ENCODE results near the gene GREB1. TPM values are rescaled to one million over a fixed set of nuclear protein-coding genes. Genes with fewer than 3 reads are reported as not detected.

GREB1 gene
- polyA plus RNA-seq, 1 experiment: 0.12 TPM

- Histone ChIP-seq H3K27ac (ENCODE audit: low read depth, low read length) (no peak overlapping the region), H3K4me3 (ENCODE audit: low read depth, low read length) (no peak overlapping the region), H3K27me3 (ENCODE audit: control insufficient read depth, insufficient read depth, low read length) (peaks cover 15% of the 10 kb centered on the region), H3K9me3 (ENCODE audit: control insufficient read depth, insufficient read depth, low read length) (peaks cover 4% of the 10 kb centered on the region; the same call in 1 of the 2 replicates)
- ChIA-PET CTCF (interaction anchor here (1.3 to 1.4 kb wide), 2 partner anchors 34 to 36 kb away, joined by 3 read pairs; no protein-coding TSS in a partner anchor), POLR2A (no interaction called here)
- TF ChIP-seq, protein P1, sequence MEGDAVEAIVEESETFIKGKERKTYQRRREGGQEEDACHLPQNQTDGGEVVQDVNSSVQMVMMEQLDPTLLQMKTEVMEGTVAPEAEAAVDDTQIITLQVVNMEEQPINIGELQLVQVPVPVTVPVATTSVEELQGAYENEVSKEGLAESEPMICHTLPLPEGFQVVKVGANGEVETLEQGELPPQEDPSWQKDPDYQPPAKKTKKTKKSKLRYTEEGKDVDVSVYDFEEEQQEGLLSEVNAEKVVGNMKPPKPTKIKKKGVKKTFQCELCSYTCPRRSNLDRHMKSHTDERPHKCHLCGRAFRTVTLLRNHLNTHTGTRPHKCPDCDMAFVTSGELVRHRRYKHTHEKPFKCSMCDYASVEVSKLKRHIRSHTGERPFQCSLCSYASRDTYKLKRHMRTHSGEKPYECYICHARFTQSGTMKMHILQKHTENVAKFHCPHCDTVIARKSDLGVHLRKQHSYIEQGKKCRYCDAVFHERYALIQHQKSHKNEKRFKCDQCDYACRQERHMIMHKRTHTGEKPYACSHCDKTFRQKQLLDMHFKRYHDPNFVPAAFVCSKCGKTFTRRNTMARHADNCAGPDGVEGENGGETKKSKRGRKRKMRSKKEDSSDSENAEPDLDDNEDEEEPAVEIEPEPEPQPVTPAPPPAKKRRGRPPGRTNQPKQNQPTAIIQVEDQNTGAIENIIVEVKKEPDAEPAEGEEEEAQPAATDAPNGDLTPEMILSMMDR (IDR thresholded peaks at IDR 0.05; ENCODE audit: low read depth, low read length): no peak
- no peak for DNase-seq (ENCODE audit: low read depth, low spot score)
Observed at GRCh38 chr2:11547912-11548497, 14.2 kb downstream of the GREB1 start.

DNA sequence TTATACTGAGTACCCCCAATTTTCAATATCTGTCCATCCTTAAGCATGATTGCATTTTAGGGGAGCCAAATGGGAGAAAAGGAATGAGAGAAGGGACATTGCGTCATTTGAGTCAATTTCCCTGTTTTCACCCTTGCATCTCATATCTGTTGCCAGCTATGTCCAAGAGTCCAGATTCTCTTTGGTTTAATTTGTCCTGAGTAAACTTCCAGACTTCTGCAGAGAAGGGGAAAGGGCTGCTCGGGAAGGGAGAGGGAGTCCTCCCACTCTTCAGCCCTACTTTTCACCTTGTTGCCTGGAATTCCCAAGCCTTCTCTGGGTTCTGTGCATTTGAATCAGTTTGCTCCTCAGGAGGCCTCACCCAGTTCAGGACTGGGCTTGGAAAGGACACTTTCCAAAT lies 16.5 kb downstream of the GREB1 start:
- Histone ChIP-seq H3K4me3 (ENCODE audit: low read depth, low read length) (no peak overlapping the region), H3K9me3 (ENCODE audit: control insufficient read depth, insufficient read depth, low read length) (peaks cover 4% of the 10 kb centered on the region; the same call in 1 of the 2 replicates), H3K27me3 (ENCODE audit: control insufficient read depth, insufficient read depth, low read length) (peaks cover 19% of the 10 kb centered on the region), H3K27ac (ENCODE audit: low read depth, low read length) (no peak overlapping the region)
- no peak for DNase-seq (ENCODE audit: low read depth, low spot score)
- ChIA-PET CTCF (no interaction called here), POLR2A (no interaction called here)
- TF ChIP-seq, protein P1 (IDR thresholded peaks at IDR 0.05; ENCODE audit: low read depth, low read length): no peak

DNA sequence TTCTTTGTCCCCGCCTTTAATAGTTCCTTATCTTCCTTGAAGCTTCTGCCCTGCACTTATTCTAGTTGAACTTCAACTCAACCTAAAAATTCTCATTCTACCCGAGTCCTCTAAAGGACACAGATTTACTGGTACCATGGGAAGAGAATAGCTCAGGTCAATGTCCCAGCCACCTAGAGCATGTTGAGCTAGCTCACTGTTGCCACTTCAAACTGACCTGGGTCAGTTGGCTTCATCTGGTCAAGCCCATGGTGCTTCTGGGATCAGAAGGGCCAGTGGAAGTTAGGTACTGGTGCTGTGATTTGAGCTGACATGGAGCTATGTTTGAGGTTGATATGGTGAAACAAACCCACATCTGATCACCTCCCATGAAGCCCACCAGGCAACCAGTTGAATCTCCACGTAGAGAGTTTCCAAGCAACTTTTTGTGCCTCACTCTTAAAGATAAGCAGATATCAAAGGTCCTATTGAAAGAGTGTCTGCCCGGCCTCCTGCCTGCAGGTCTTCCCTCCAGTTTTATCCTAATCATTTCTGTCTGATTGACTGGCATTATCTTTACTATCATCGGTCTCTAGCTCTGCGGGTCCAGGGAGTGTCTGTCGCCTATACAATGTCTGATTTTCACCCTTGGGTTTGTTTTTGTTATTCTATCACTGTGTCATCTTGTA lies 17.2 kb downstream of the GREB1 start:
- TF ChIP-seq, protein P1 (IDR thresholded peaks at IDR 0.05; ENCODE audit: low read depth, low read length): no peak
- Histone ChIP-seq H3K27me3 (ENCODE audit: control insufficient read depth, insufficient read depth, low read length) (peaks cover 23% of the 10 kb centered on the region), H3K4me3 (ENCODE audit: low read depth, low read length) (no peak overlapping the region), H3K9me3 (ENCODE audit: control insufficient read depth, insufficient read depth, low read length) (peaks cover 4% of the 10 kb centered on the region; the same call in 1 of the 2 replicates), H3K27ac (ENCODE audit: low read depth, low read length) (no peak overlapping the region)
- ChIA-PET CTCF (no interaction called here), POLR2A (no interaction called here)
- no peak for DNase-seq (ENCODE audit: low read depth, low spot score)

DNA sequence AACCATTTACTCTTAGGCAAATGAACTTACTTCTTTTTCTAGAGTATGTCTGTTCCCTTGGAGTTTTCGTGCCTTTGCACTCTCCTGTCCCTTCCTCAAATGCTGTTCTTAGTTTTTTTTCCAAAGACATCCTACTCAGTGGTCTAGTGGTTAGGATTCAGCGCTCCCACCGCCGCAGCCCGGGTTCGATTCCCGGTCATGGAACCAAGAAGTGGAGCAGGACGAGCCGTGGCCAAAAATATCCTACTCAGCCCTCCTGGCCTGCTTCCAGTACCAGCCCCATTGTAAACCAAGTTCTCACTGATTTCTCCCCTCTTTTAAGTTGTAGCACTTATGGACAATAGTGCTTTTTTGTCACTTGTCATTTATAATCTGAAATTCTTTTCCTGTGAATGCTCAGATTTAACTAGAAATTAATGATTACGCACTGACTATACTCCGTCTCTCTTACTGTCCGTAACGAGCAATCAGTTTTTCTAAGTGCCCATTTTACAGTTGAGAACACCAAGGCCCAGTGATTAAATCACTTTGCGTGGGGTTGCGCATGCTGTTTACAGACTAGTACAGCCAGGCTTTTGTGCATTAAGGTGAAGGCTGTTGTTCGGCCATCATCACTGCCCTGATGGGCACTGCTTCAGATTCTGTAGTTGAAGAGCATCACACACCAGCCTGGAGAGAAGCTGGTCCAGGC lies 17.9 kb downstream of the GREB1 start:
- TF ChIP-seq, protein P1 (IDR thresholded peaks at IDR 0.05; ENCODE audit: low read depth, low read length): no peak
- Histone ChIP-seq H3K27me3 (ENCODE audit: control insufficient read depth, insufficient read depth, low read length) (peaks cover 30% of the 10 kb centered on the region), H3K4me3 (ENCODE audit: low read depth, low read length) (no peak overlapping the region), H3K9me3 (ENCODE audit: control insufficient read depth, insufficient read depth, low read length) (peaks cover 4% of the 10 kb centered on the region; the same call in 1 of the 2 replicates), H3K27ac (ENCODE audit: low read depth, low read length) (no peak overlapping the region)
- ChIA-PET POLR2A (no interaction called here), CTCF (no interaction called here)
- no peak for DNase-seq (ENCODE audit: low read depth, low spot score)

- Histone ChIP-seq H3K27me3 (ENCODE audit: control insufficient read depth, insufficient read depth, low read length) (peaks cover 31% of the 10 kb centered on the region), H3K4me3 (ENCODE audit: low read depth, low read length) (no peak overlapping the region), H3K27ac (ENCODE audit: low read depth, low read length) (no peak overlapping the region), H3K9me3 (ENCODE audit: control insufficient read depth, insufficient read depth, low read length) (peaks cover 4% of the 10 kb centered on the region; the same call in 1 of the 2 replicates)
- DNase-seq (ENCODE audit: low read depth, low spot score): no peak
- CTCF ChIA-PET: no interaction called here
- TF ChIP-seq, protein P1 (IDR thresholded peaks at IDR 0.05; ENCODE audit: low read depth, low read length): no peak
- POLR2A ChIA-PET: no interaction called here
Observed at GRCh38 chr2:11552260-11552638, 18.4 kb downstream of the GREB1 start.
